Raji (cell line): ENCODE results near the gene TET3.

Experiments
- POLR2A ChIP-seq: IDR thresholded peaks from 2 replicates; pipeline ENCODE4 v1.6.1; 2011; ENCODE audit warnings: low read depth, low read length, control low read depth; ENCODE audit not compliant: insufficient read depth

TET3 gene

DNA sequence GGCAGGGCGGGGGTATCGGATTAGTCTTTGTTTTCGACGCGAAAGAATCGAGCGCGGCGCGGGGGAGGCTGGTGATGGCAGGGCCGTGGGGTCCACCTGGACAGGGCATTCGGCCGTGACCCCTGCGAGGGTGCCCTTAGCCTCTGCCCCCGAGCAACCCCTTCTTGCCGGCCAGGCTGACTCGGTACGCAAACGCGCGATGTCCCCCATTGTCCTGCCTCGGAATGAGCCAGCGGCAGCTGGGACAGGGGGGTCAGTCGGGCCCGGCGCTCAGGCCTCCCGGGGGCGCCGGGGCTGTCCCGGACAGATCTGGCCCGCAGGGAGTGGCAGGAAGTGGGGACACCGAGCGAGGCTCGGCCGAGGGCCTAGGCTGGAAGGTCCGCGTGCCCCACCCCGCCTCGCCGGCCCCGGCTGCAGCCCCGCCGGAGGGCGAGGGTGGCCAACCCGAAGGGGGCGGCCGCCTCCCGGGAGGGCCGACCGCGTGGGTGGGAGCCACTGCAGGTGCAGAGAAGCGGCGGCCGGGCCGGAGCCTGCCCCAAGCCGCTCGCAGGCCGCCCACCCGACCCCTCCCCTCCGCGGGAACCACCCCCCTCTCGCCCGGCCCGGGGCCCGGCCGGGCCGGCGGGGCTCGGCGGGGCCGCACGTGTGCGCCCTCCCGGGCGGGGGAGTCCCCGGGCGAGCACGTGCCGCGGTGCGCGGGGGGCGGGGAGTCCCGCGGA is at the start of gene TET3:
TET3 (plus strand) TSS at position 708 of the 719 bp plus-strand sequence. CDS start 1,494 bp downstream, outside the sequence.
- TF ChIP-seq POLR2A: no peak

GRCh38 chr2:73935641-73936040 is 49.1 kb upstream of the TET3 start:
- TF ChIP-seq POLR2A: no peak

DNA sequence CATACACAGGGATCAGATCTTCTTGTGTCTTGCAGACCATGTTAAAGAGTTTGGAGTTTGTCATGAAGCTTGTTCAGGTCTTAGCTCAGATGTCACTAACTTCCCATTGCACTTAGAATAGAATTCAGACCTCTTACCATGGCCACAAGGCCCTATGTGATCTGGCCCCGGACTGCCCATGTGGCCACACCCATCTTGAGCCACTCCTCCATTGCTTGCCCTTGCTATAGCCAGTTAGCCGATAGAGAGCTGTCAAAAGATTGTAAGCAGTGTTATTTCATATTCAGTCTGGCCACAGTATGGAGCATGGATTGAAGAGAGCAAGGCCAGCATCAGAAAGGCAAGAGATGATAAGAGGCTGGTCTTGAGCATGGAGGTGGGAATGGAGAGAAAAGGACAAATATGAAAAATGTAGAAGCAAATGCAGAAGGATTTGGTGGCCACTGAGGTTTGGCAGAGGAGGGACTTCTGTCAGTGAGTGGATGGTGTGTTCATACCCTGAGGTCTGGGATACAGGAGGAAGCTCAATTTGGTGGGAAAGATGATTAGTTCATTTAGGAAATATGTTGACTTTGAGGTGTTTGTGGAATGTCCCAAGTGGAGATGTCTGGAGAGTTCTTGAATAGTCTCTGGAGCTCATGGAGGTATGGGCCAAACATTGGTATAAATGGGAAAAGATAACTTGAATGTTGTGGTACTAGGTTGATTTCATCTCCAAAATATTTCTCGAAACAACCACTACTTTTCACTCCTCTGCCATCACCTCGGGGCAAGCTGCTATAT is 47.4 kb upstream of the TET3 start:
- TF ChIP-seq POLR2A: no peak

DNA sequence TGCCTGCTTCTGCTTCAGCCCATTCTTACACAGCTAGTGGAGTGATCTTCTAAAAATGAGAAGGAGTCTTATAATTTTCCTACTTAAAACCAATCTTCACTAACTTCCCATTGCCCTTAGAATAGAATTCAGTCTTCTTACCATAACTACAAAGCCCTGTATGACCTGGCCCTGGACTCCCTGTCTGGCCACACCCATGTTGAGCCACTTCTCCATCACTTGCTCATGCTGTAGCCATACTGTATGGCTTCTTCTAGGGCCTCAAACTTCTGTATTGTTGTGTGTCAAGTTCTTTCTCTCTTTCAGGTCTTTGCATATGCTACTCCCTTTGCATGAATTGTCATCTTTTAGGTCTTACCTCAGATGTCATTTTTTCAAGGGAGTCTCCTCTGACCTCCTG is 46.8 kb upstream of the TET3 start:
- TF ChIP-seq POLR2A: no peak

DNA sequence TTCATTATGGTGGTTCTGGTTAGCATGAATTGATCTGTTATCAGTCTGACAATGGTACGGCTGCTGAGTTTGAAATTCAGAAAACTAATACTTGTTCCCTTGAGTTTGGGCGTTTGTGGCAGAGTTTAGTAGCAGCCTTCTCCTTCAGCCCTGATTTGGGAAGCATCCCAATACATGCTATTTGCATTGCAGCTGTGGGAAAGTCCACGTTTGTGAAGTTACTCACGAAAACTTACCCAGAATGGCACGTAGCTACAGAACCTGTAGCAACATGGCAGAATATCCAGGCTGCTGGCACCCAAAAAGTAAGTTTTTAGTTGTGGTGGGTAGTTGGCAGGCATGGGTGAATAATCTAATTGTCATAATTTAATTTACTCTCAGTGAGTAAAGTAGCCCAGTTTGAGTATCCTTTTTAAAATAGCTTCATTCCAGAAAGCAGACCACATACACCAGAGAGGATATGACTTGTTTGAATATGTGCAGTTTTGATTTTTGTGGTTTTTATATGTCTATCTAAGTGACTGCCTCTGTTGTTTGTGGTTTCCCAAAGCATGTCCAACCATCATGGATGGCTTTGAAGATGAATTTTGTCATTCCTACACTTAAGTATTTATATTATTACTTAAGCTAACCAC is 45.9 kb upstream of the TET3 start:
- TF ChIP-seq POLR2A: no peak

DNA sequence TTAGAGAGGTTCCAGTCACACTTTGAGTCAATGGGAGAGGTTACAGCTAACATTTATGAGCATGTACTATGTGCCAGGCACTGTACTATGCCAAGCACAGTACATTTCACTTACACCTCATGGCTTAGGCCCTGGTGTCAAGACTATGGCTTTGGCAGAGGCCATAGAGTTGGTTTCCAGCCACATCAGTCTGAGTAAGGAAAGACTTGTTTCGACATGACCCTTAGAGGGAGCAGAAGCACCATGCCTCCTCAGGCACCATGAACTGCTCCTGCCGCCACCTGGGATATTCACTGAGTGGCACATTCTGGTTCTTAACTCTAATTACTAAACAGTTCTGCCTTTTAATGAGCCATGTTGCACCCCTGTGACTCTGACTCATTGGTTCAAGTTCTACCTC is 45.3 kb upstream of the TET3 start:
- TF ChIP-seq POLR2A: no peak

GRCh38 chr2:73942664-73943063 is 42.0 kb upstream of the TET3 start:
- TF ChIP-seq POLR2A: no peak

DNA sequence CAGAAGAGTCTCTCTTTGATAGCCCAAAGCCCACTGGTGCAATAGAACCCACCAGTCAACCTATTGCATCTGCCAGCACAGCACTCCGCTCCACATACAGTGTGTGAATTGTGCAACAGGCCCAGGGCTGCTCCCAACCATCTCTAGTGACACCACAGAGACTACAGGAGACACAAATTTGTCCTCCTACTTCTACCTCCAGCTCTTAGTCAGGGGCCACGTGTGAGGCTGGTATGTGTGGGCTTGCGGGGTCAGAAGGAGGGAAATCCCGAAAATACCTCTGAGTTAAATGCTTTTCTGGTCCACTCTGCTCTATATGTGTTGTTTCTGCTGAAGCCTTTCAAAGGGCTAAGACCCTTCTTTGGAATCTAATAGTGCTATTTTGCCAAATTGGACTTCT is 40.0 kb upstream of the TET3 start:
- no peak for TF ChIP-seq POLR2A

DNA sequence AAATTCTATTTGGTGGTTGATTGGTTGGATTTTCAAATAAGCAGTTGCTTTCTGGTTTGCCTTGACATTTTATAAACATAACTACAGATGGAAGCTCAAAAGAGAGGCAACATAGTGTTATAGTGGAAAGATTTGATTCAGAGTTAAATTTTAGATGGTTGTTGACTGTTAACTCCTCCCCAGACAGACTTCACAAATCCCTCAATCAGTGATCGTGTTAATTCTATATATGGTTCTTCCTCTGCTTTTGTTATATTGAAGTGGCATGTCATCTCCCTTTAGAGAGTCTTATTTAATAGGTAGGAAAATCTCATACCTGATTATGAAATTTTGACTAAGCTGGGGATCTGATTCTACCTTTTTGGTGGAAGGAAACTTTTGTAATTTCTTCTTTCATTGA is 38.5 kb upstream of the TET3 start:
- no peak for TF ChIP-seq POLR2A

DNA sequence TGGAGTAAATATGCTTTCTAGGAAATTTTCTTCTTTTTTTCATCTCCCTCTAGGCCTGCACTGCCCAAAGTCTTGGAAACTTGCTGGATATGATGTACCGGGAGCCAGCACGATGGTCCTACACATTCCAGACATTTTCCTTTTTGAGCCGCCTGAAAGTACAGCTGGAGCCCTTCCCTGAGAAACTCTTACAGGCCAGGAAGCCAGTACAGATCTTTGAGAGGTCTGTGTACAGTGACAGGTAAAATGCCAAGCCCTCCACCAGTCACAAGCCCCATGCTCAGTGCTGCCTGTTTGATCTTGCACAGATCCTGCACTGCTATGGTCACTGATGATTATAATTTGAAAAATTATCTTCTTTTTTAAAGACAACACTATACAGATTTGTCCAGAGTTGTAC is 38.0 kb upstream of the TET3 start:
- no peak for TF ChIP-seq POLR2A

DNA sequence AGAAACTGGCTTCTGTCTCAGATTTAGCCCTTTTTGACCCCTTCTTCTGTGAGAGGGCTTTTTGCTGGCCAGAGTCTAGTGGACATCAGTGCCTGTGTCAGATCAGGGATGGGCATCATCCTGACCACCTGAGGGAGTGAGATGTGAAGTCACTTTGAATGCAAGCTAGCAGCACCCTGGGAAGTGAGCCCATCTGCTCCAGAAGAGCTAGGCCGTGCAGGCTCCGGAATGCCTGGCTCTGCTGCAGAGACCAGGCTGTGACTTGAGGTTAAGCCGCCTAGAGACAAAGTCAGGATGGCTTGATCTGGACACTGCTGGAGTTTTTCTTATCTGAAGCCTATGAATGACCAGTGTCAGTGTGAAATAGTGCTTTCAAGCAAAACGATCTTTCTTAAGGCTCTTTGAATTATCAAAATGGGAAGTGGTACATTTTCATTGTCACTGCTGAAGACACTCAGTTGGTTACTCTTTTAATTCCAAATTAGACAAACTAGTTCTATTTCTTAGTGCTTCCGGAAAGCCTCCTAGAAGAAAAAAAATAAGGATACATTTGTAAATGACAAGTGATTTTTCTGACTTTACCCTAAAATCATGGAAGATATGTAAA is 37.2 kb upstream of the TET3 start:
- TF ChIP-seq POLR2A: no peak

- no peak for TF ChIP-seq POLR2A
Observed at GRCh38 chr2:73949802-73950201, 34.9 kb upstream of the TET3 start.

GRCh38 chr2:73952499-73953446 is 31.9 kb upstream of the TET3 start:
- TF ChIP-seq POLR2A: no peak

DNA sequence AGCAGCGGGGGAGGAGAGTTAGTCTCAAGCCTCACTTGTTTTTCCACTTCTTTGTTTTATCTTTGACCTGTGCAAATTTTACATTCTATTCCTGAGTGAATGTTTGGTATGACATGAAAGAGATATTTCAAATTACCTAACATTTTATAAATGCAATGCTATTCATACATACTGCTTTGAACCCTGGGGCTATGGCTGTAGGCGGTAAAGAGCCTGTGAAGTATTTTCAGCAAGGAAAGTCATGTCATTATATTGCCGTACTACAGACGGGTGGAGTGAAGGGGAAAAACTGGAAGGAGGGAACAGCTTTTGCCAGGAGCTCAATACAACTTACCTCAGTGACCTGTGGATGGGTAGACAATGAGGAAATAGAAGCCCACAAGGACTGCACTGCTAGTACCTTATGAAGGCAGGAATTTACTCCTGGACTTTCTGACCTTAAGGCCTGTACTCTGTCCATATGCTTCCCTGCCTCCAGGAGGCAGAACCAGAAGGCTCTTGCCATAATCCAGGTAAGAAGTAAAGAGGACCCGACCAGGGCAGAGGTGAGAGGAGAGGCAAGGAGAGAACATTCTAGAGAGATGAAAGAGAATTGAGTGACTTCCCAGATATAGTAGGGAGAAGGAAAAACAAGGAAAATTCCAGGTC is 28.4 kb upstream of the TET3 start:
- TF ChIP-seq POLR2A: no peak
